HUES48 (cell line): ENCODE results near the gene ST6GALNAC3.

ENCODE experiments used
- H3K27ac ChIP-seq: one replicate; pipeline ENCODE4 v1.7.0; 2013; ENCODE audit warnings: low read depth, low read length, inconsistent platforms
- H3K27me3 ChIP-seq: 2 replicates; pipeline ENCODE4 v1.6.1; 2013; ENCODE audit warnings: mild to moderate bottlenecking, low read length; ENCODE audit not compliant: control insufficient read depth, insufficient read depth
- H3K36me3 ChIP-seq: 2 replicates; pipeline ENCODE4 v1.6.1; 2013; ENCODE audit warnings: low read length; ENCODE audit not compliant: control insufficient read depth, insufficient read depth
- H3K4me1 ChIP-seq: 2 replicates; pipeline ENCODE4 v1.6.1; 2013; ENCODE audit warnings: mild to moderate bottlenecking, low read length; ENCODE audit not compliant: control insufficient read depth, insufficient read depth
- H3K4me3 ChIP-seq: 2 replicates; pipeline ENCODE4 v1.5.1; 2013; ENCODE audit warnings: mild to moderate bottlenecking, low read depth, low read length
- H3K9ac ChIP-seq: 2 replicates; pipeline ENCODE4 v1.6.1; 2013; ENCODE audit warnings: mild to moderate bottlenecking, low read depth, low read length, moderate library complexity
- H3K9me3 ChIP-seq: 2 replicates; pipeline ENCODE4 v1.6.1; 2013; ENCODE audit warnings: low read length; ENCODE audit not compliant: control insufficient read depth, insufficient read depth

Gene ST6GALNAC3

DNA sequence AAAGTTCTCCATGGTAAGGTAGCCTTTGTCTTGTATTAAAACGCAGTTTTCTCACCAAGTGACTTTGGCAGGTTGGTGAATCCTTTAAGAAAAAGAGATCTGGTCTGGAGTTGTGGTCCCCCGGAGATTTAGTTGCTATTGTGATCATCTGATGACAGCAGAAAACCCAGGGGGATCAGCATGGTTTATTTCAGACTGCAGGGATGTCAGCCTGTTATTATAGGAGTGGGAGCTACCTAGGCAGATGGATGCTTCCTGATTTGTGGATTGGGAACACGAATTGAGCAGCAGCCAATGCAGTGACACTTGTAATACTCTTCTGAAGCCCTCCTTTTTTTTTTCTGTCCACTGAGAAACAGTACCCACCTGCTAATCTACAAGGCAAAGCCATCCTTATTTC is 150.2 kb downstream of the ST6GALNAC3 start:
- H3K4me1 ChIP-seq = peaks cover 33% of the 10 kb centered on the region
- H3K9ac ChIP-seq = no peak overlapping the region
- no peaks in the 10 kb centered on the region for H3K9me3 ChIP-seq
- H3K27me3 ChIP-seq = no peaks in the 10 kb centered on the region
- no peak overlapping the region for H3K4me3 ChIP-seq
- H3K27ac ChIP-seq = no peak overlapping the region
- no peaks in the 10 kb centered on the region for H3K36me3 ChIP-seq

DNA sequence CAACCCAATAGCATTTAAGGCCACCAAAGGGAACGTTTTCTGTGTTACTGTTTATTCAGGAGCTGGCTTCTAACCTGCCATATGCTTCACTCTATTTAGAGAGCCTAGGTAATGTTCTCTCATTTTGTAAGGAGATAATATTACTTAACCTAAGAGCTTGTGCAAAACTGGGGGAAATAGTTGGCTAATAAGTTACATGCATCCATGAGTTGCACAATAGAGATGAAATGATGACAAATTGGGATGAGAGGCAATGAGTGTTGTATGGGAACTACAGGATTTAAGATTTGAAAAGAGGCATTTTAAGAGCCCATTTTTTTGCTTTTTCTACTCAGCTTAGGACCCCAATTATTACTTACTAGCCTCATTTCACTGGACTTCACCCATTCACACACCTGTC is 151.0 kb downstream of the ST6GALNAC3 start:
- peaks cover 41% of the 10 kb centered on the region for H3K4me1 ChIP-seq
- no peak overlapping the region for H3K27ac ChIP-seq
- H3K9me3 ChIP-seq = no peaks in the 10 kb centered on the region
- H3K36me3 ChIP-seq = no peaks in the 10 kb centered on the region
- H3K4me3 ChIP-seq = no peak overlapping the region
- H3K27me3 ChIP-seq = no peaks in the 10 kb centered on the region
- H3K9ac ChIP-seq = no peak overlapping the region

DNA sequence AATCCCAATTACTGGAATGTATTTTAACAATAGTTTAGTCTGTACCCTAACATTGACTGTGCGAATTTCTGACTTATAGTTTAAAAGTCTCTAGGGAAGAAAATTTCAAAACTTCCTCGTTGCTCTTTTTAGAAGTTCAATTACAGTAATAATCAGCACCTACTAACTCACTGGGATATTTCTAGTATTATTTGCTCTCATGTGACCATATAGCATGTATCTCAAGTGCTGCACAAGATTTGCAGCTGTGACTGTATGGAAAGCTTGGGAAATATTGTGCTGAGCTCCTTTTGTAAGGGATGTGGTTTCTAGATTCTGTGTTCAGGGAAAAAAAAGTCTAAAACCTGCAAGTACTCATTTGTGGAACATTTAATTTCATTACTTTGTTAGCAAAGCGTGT is 153.1 kb downstream of the ST6GALNAC3 start:
- peaks cover 58% of the 10 kb centered on the region for H3K4me1 ChIP-seq
- no peak overlapping the region for H3K4me3 ChIP-seq
- H3K9ac ChIP-seq = no peak overlapping the region
- no peaks in the 10 kb centered on the region for H3K9me3 ChIP-seq
- no peaks in the 10 kb centered on the region for H3K27me3 ChIP-seq
- H3K27ac ChIP-seq = no peak overlapping the region
- no peaks in the 10 kb centered on the region for H3K36me3 ChIP-seq

DNA sequence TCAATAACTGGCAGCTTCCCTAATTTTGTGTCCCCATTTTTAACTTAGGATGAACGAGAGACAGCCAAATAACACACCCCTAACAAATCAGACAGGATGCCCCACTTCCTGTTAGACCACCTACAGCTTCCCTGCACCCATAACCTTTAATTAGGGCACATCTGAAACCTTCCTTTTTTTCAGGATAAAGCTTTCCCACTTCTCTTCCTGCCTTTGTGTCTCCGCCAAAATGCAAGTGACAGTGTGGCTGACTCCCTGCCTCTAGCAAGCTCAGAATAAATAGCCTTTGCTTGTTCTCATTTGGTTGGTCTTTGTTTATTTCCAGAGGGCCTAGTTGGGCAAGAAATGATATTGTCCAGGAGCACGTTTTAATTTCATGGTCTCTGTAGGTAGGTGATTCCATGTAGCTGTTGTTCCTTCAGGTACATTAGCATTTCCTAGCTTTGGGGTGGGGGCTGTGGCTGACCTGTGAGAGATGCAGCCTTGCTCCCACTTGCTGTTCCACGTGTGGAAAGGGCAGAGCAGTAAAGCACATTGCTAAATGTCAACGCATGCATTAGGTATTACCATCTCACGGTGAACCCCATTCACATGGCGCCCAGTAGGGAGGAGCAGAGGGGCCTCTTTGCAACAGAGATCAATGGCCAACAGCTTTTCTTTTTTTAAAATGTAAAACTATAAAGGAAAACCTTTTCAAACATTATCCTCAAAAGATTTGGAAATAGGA is 154.9 kb downstream of the ST6GALNAC3 start:
- Histone ChIP-seq H3K4me1 (peaks cover 64% of the 10 kb centered on the region), H3K36me3 (no peaks in the 10 kb centered on the region), H3K27me3 (no peaks in the 10 kb centered on the region), H3K4me3 (no peak overlapping the region), H3K27ac (peak overlapping the region; percentile 91), H3K9me3 (no peaks in the 10 kb centered on the region), H3K9ac (no peak overlapping the region)

DNA sequence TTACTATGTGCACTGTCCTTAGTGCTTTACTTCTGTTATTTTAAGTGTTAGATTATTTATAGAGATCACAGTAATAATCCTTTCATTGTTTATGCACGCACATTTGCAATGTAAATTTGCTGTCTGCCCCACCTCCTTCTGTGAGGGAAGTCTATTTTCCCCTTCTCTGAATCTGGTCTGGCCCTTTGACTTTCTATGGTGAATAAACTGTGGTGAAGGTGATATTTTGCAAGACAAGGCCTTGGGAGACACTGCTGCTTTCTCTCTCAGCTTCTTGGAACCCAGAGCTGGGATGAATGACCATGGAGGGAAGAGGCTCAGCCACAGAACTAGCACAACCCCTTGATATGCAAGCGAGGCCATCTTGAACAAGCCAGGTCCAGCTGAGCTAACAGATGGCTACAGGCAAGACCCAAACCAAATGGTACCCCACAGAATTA is 156.3 kb downstream of the ST6GALNAC3 start:
- peaks cover 69% of the 10 kb centered on the region for H3K4me1 ChIP-seq
- H3K27ac ChIP-seq = peak overlapping the region; percentile 91
- no peaks in the 10 kb centered on the region for H3K36me3 ChIP-seq
- no peaks in the 10 kb centered on the region for H3K9me3 ChIP-seq
- no peak overlapping the region for H3K9ac ChIP-seq
- no peak overlapping the region; the same call in 1 of the 2 replicates for H3K4me3 ChIP-seq
- H3K27me3 ChIP-seq = no peaks in the 10 kb centered on the region

DNA sequence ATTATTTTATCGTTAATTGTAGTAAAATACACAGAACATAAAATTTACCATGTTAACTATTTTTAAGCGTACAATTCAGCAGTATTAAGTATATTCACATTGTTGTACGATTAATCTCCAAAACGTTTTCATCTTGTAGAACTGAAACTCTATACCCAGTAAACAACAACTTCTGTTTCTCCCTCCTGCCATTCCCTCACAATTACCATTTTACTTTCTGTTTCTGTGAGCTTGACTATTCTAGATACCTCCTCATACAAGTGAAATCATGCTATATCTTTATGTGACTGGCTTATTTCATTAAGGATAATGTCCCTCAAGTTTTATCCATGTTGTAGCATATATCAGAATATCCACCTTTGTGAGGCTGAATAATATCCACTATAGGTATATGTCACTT is 156.8 kb downstream of the ST6GALNAC3 start:
- Histone ChIP-seq H3K36me3 (no peaks in the 10 kb centered on the region), H3K4me1 (peaks cover 69% of the 10 kb centered on the region), H3K9me3 (no peaks in the 10 kb centered on the region), H3K4me3 (no peak overlapping the region), H3K27ac (peak overlapping the region; percentile 91), H3K27me3 (no peaks in the 10 kb centered on the region), H3K9ac (no peak overlapping the region)

DNA sequence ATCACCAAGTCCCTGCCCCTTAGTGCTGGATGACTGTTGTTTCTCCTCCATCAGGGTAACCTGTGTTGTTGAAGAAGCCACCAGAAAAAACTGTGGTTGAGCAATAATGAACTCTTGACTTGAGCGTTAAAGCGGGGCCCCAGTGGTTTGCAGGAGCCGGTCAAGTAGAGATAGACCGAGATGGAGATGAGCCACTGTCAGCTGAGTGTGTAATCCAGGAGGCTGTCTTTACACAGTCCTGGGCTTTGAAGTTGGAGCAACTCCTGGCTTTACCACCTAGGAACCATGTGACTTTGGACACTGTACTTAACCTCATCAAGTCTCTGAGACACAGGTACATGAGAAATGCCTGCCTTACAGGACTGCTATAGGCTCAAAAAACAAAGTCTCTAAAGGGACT is 158.1 kb downstream of the ST6GALNAC3 start:
- Histone ChIP-seq H3K9ac (no peak overlapping the region), H3K27ac (no peak overlapping the region), H3K4me3 (no peak overlapping the region), H3K27me3 (no peaks in the 10 kb centered on the region), H3K36me3 (no peaks in the 10 kb centered on the region), H3K4me1 (peaks cover 60% of the 10 kb centered on the region), H3K9me3 (no peaks in the 10 kb centered on the region)

DNA sequence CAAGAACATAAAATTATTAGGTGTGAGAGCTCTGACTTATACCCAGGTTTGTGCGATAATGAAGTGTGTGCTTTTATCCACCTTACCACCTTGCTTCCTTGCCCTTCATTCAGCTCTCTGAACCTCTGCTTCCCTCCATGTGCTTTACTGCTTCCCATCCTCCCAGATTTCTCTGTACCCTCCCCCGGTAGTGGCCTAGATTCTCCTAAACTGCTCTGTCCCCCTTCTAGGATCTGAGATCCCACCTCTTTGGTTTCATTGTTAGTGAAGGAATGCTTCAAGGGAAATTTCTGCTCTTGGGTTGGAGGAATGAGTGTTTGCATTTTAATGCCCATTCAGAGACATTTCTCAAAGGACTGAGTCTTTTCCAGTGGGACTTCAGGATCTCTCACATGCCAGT is 159.5 kb downstream of the ST6GALNAC3 start:
- no peaks in the 10 kb centered on the region for H3K27me3 ChIP-seq
- H3K36me3 ChIP-seq = no peaks in the 10 kb centered on the region
- H3K4me1 ChIP-seq = peaks cover 61% of the 10 kb centered on the region
- no peak overlapping the region for H3K4me3 ChIP-seq
- H3K9ac ChIP-seq = no peak overlapping the region
- no peak overlapping the region for H3K27ac ChIP-seq
- no peaks in the 10 kb centered on the region for H3K9me3 ChIP-seq

DNA sequence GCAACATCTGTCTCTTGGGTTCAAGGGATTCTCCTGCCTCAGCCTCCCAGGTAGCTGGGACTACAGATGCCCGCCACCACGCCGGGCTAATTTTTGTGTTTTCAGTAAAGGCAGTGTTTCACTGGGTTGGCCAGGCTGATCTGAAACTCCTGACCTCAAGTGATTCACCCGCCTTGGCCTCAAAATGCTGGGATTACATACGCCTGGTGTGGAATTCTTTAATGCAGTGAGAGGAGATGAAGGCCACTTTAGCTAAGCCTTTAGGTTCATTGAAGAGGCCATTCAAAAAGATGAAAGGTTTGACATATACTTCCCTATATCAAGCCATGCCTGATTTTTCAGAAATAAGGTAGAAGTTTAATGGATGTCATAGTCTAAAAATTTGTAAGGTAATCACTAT is 162.7 kb downstream of the ST6GALNAC3 start:
- H3K4me3 ChIP-seq = no peak overlapping the region
- H3K27me3 ChIP-seq = no peaks in the 10 kb centered on the region
- no peaks in the 10 kb centered on the region for H3K36me3 ChIP-seq
- no peak overlapping the region for H3K27ac ChIP-seq
- no peaks in the 10 kb centered on the region for H3K9me3 ChIP-seq
- no peak overlapping the region for H3K9ac ChIP-seq
- H3K4me1 ChIP-seq = peaks cover 42% of the 10 kb centered on the region

DNA sequence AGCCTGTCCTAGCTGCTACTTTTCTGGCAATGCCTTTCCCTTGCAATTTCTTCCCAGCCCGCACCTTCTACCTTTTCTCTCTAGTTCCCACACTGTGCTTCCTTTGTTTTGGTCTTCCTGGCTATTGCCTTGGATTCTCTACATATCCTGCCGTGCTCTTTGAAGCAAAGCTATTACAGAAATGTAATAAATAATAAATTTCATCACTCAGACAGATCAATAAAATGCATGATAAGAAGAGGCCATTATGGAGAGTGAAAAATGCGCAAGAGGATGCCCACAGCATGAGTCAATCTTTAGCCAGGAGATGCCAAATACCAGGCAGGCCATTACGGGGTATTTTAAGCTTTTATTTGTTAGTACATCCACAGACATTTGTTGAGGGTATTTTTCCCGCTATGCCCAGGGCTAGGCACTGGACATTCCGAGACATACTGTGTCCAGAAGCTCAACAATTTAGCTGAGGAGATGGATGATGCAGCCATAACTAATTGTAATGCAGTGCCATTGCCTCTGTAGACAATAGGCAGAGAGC is 163.6 kb downstream of the ST6GALNAC3 start:
- Histone ChIP-seq H3K36me3 (no peaks in the 10 kb centered on the region), H3K4me3 (no peak overlapping the region), H3K9me3 (no peaks in the 10 kb centered on the region), H3K27me3 (no peaks in the 10 kb centered on the region), H3K27ac (peak overlapping the region; percentile 26), H3K4me1 (peaks cover 42% of the 10 kb centered on the region), H3K9ac (no peak overlapping the region)

DNA sequence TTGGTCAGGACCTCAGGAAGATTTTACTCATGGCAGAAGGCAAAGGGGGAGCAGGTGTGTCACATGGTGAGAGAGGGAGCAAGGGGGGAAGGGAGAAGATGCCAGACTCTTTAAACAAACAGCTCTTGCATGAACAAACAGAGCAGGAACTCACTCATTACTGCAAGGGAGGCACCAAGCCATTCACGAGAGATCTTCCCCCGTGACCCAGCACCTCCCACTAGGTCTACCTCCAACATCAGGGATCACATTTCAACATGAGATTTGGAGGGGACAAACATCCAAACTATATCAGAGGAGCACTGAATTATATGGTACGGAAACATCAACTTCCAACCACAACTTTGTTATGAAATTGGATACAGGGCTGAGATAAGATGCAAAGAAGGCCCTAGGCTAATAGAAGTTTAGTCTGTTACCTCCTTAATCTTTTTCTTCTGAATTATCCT is 164.9 kb downstream of the ST6GALNAC3 start:
- Histone ChIP-seq H3K9me3 (no peaks in the 10 kb centered on the region), H3K4me3 (no peak overlapping the region), H3K9ac (no peak overlapping the region), H3K4me1 (peaks cover 35% of the 10 kb centered on the region), H3K36me3 (no peaks in the 10 kb centered on the region), H3K27ac (no peak overlapping the region), H3K27me3 (no peaks in the 10 kb centered on the region)
